ENCODE data around the gene RAB4A. TPM values are rescaled to one million over a fixed set of nuclear protein-coding genes. Genes with fewer than 3 reads are reported as not detected.

Gene RAB4A
- total and polyA plus RNA-seq, 2 of the 4 experiments (the other 2 are of a cell fraction): 25.6 to 26.2 TPM

DNA sequence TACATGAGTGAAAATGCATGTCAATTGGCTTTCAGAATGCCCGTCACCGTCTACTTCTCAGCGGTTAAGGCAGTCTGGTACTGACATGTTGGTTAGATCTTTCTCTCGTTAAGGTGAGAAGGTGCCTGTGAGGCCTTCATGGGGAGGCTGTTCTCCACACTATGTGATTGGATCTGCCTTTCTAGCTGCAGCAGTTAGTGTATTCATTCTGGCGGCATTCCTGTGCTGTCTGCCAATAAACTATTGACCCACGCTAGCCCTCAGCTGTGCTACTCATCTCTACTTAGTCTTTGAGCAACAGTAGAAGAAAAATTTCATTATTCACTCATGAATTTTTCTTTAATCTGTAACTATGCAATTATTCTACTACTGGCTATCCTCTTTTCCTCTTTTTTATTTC is 39.9 kb downstream of the RAB4A start:
- Histone ChIP-seq H2BK5ac (ENCODE audit: low read depth, low read length, poor library complexity, severe bottlenecking) (no peak overlapping the region), H2BK120ac (ENCODE audit: low read depth, low read length) (no peak overlapping the region), H3K4me3 (ENCODE audit: insufficient read depth, low read depth, low read length) (no peak overlapping the region), H3K14ac (replicated peaks; ENCODE audit: low read depth, low read length) (no peak overlapping the region), H4K5ac (ENCODE audit: low read depth, low read length) (no peak overlapping the region), H2AK9ac (replicated peaks; ENCODE audit: low read depth, low read length, poor library complexity) (no peak overlapping the region), H3K18ac (ENCODE audit: low read depth, low read length) (no peak overlapping the region), H2BK20ac (ENCODE audit: low read depth, low read length) (no peak overlapping the region), H2AK5ac (ENCODE audit: low read depth, low read length) (no peak overlapping the region), H3K23ac (ENCODE audit: low read depth, low read length) (no peak overlapping the region), H3K9me3 (ENCODE audit: control insufficient read depth, insufficient read depth, low read length) (no peaks in the 10 kb centered on the region), H3K4me2 (ENCODE audit: low read depth, low read length) (no peak overlapping the region), H3K36me3 (ENCODE audit: control insufficient read depth, insufficient read depth, low read length) (peaks cover 26% of the 10 kb centered on the region), H3K4ac (ENCODE audit: low read depth, low read length) (no peak overlapping the region), H2AFZ (replicated peaks; ENCODE audit: low read length, poor library complexity) (no peak overlapping the region), H3K27me3 (ENCODE audit: control insufficient read depth, insufficient read depth, low read length) (no peaks in the 10 kb centered on the region), H2BK15ac (ENCODE audit: low read depth, low read length) (no peak overlapping the region), H4K91ac (ENCODE audit: insufficient read depth, low read depth, low read length) (no peak overlapping the region), H3K9ac (ENCODE audit: low read depth, low read length) (no peak overlapping the region), H4K8ac (ENCODE audit: low read depth in 2 of 2, low read length in 2 of 2) (no peak overlapping the region), H3K79me1 (ENCODE audit: low read depth in 1 of 2, low read length in 2 of 2) (peaks cover 0 to 3% of the 10 kb centered on the region in 2 experiments; a peak in 1 of 4 replicates), H3K27ac (ENCODE audit: insufficient read depth, low read length) (no peak overlapping the region), H3K9me1 (ENCODE audit: insufficient read depth, low read length) (peaks cover 5% of the 10 kb centered on the region; the same call in 1 of the 2 replicates), H4K20me1 (ENCODE audit: insufficient read depth, low read length) (no peaks in the 10 kb centered on the region), H3K56ac (ENCODE audit: extremely low read depth, insufficient read depth, low read length) (no peak overlapping the region), H3K4me1 (ENCODE audit: control insufficient read depth, insufficient read depth, low read length) (peaks cover 4% of the 10 kb centered on the region)
- DNase-seq (peak; percentile 58), ATAC-seq (ENCODE audit: low read depth) (peak; percentile 81)
- ChIA-PET POLR2A (ENCODE audit: unreplicated experiment) (interaction anchor here (0.6 kb wide), 1 partner anchor 13 kb away, joined by 3 read pairs; no protein-coding TSS in a partner anchor), CTCF (interaction anchor here (0.5 to 0.6 kb wide), 2 partner anchors 37 to 38 kb away, joined by 3 to 7 read pairs; no protein-coding TSS in a partner anchor)
- intact Hi-C loops (cut with micrococcal nuclease): no loop called here
- in situ Hi-C loops (cut with MboI; ENCODE audit: low sequenced_read_pairs): no loop called here
- TF ChIP-seq BHLHE40 (IDR thresholded peaks at IDR 0.05; ENCODE audit: low read depth, low read length): no peak
- TF ChIP-seq POLR2A (IDR thresholded peaks at IDR 0.05; ENCODE audit: low read depth, low read length): no peak
- TF ChIP-seq RAD21 (IDR thresholded peaks at IDR 0.05; ENCODE audit: low read length): no peak
- TF ChIP-seq, protein P1, sequence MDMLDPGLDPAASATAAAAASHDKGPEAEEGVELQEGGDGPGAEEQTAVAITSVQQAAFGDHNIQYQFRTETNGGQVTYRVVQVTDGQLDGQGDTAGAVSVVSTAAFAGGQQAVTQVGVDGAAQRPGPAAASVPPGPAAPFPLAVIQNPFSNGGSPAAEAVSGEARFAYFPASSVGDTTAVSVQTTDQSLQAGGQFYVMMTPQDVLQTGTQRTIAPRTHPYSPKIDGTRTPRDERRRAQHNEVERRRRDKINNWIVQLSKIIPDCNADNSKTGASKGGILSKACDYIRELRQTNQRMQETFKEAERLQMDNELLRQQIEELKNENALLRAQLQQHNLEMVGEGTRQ (IDR thresholded peaks at IDR 0.05; ENCODE audit: low read depth, low read length): no peak
- TF ChIP-seq RFX5 (IDR thresholded peaks at IDR 0.05; ENCODE audit: low read depth, low read length): no peak
- TF ChIP-seq CEBPB (IDR thresholded peaks at IDR 0.05; ENCODE audit: low read depth, low read length): no peak
- no peak for TF ChIP-seq FOS (IDR thresholded peaks at IDR 0.05; ENCODE audit: low read depth, low read length)
- no peak for TF ChIP-seq CHD1 (IDR thresholded peaks at IDR 0.05; ENCODE audit: low read depth, low read length)
- TF ChIP-seq MAZ (IDR thresholded peaks at IDR 0.05; ENCODE audit: borderline replicate concordance, low read depth, low read length): no peak
- no peak for TF ChIP-seq RCOR1 (IDR thresholded peaks at IDR 0.05; ENCODE audit: insufficient replicate concordance, low read length)
- no peak for TF ChIP-seq NFE2L2 (IDR thresholded peaks at IDR 0.05; ENCODE audit: low read depth, low read length)
- TF ChIP-seq, protein P2, sequence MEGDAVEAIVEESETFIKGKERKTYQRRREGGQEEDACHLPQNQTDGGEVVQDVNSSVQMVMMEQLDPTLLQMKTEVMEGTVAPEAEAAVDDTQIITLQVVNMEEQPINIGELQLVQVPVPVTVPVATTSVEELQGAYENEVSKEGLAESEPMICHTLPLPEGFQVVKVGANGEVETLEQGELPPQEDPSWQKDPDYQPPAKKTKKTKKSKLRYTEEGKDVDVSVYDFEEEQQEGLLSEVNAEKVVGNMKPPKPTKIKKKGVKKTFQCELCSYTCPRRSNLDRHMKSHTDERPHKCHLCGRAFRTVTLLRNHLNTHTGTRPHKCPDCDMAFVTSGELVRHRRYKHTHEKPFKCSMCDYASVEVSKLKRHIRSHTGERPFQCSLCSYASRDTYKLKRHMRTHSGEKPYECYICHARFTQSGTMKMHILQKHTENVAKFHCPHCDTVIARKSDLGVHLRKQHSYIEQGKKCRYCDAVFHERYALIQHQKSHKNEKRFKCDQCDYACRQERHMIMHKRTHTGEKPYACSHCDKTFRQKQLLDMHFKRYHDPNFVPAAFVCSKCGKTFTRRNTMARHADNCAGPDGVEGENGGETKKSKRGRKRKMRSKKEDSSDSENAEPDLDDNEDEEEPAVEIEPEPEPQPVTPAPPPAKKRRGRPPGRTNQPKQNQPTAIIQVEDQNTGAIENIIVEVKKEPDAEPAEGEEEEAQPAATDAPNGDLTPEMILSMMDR (conservative IDR thresholded peaks at IDR 0.05; ENCODE audit: low read depth, low read length): no peak
- TF ChIP-seq, protein P3, sequence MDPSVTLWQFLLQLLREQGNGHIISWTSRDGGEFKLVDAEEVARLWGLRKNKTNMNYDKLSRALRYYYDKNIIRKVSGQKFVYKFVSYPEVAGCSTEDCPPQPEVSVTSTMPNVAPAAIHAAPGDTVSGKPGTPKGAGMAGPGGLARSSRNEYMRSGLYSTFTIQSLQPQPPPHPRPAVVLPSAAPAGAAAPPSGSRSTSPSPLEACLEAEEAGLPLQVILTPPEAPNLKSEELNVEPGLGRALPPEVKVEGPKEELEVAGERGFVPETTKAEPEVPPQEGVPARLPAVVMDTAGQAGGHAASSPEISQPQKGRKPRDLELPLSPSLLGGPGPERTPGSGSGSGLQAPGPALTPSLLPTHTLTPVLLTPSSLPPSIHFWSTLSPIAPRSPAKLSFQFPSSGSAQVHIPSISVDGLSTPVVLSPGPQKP (IDR thresholded peaks at IDR 0.05; ENCODE audit: borderline replicate concordance, low read depth, low read length): no peak
- no peak for TF ChIP-seq MXI1 (IDR thresholded peaks at IDR 0.05; ENCODE audit: borderline replicate concordance, low read depth, low read length)
- no peak for TF ChIP-seq MAFK (IDR thresholded peaks at IDR 0.05; ENCODE audit: low read depth, low read length)
- TF ChIP-seq SMC3 (IDR thresholded peaks at IDR 0.05; ENCODE audit: low read depth, low read length): no peak
- BruUV-seq (replicated peaks): no TSS peak
- dilution Hi-C loops (cut with HindIII; ENCODE audit: low sequenced_read_pairs, unreplicated experiment): no loop called here
- 33% methylated on average over 1 of the region's 6 CpGs; no CpG with 5 or more reads in 1 of the 2 experiments for WGBS, 2 experiments (ENCODE audit: extremely low coverage in 2 of 2, insufficient read length in 1 of 2)

Data from IMR-90 (cell line).